OCI-LY7 (cell line): Measurements from ENCODE around the gene COPG1. TPM values are rescaled to one million over a fixed set of nuclear protein-coding genes. Genes with fewer than 3 reads are reported as not detected.

Experiments
- BruUV-seq: library from RNA; stranded (reverse); fragments of 400-500 nt; replicated peaks from 2 replicates; lab custom pipeline; 2021; lab: Mats Ljungman, UMichigan
- CTCF ChIA-PET: fragments of 300-600 bp; sonication (Branson Sonifier 250); formaldehyde crosslinking; loops from one replicate; lab custom pipeline; 2022; ENCODE audit warnings: antibody characterized with exemption; ENCODE audit not compliant: unreplicated experiment; lab: Charles Lee
- POLR2A ChIA-PET: fragments of 300-600 bp; sonication (Branson Sonifier 250); formaldehyde crosslinking; loops from one replicate; lab custom pipeline; 2022; ENCODE audit warnings: antibody characterized with exemption; lab: Charles Lee
- DNase-seq: peaks from one replicate; pipeline ENCODE4 v3.0.0-alpha.2; 2015; ENCODE audit warnings: low spot score
- H2AFZ ChIP-seq: fragments of 200-600 bp; sonication (generic), shearing (Covaris generic); 2 replicates; pipeline ENCODE4 v1.6.1; 2014; ENCODE audit warnings: mild to moderate bottlenecking, antibody characterized with exemption, low read length, moderate library complexity
- H3K27ac ChIP-seq: fragments of 200-600 bp; sonication (generic); 2 replicates; pipeline ENCODE4 v1.5.1; 2014; ENCODE audit warnings: mixed run types, low read depth, mild to moderate bottlenecking, moderate library complexity, low read length, inconsistent platforms; ENCODE audit not compliant: poor library complexity, severe bottlenecking
- H3K36me3 ChIP-seq: fragments of 200-600 bp; sonication (generic); 2 replicates; pipeline ENCODE4 v1.6.1; 2014; ENCODE audit warnings: mild to moderate bottlenecking, antibody characterized with exemption, low read length, moderate library complexity, mixed read lengths; ENCODE audit not compliant: insufficient read depth
- H3K4me1 ChIP-seq: fragments of 200-600 bp; sonication (generic); 2 replicates; pipeline ENCODE4 v1.5.1; 2014; ENCODE audit warnings: mild to moderate bottlenecking, low read length; ENCODE audit not compliant: insufficient read depth, poor library complexity, severe bottlenecking
- H3K4me2 ChIP-seq: fragments of 200-600 bp; sonication (generic); 2 replicates; pipeline ENCODE4 v1.6.1; 2014; ENCODE audit warnings: mild to moderate bottlenecking, low read length
- H3K4me3 ChIP-seq: fragments of 200-600 bp; sonication (generic); 2 replicates; pipeline ENCODE4 v1.5.1; 2014; ENCODE audit warnings: mild to moderate bottlenecking, low read depth, low read length; ENCODE audit not compliant: poor library complexity, severe bottlenecking
- H3K79me2 ChIP-seq: fragments of 200-600 bp; sonication (generic); 2 replicates; pipeline ENCODE4 v1.6.1; 2016; ENCODE audit warnings: low read depth, mild to moderate bottlenecking, low read length, moderate library complexity, mixed read lengths; ENCODE audit not compliant: insufficient read depth
- H3K9me2 ChIP-seq: fragments of 200-600 bp; sonication (generic); 2 replicates; pipeline ENCODE4 v1.6.1; 2016; ENCODE audit warnings: mild to moderate bottlenecking, low read length, mixed read lengths; ENCODE audit not compliant: insufficient read depth
- H3K9me3 ChIP-seq: fragments of 200-600 bp; sonication (generic); 2 replicates; pipeline ENCODE4 v1.6.1; 2014; ENCODE audit warnings: mild to moderate bottlenecking, mixed run types, low read length, mixed read lengths
- H4K20me1 ChIP-seq: fragments of 200-600 bp; sonication (generic); 2 replicates; pipeline ENCODE4 v1.6.1; 2014; ENCODE audit warnings: mild to moderate bottlenecking, antibody characterized with exemption, low read length, moderate library complexity, mixed read lengths; ENCODE audit not compliant: insufficient read depth
- EZH2phosphoT487 ChIP-seq: fragments of 200-600 bp; sonication (generic); IDR thresholded peaks from 2 replicates; pipeline ENCODE4 v1.6.1; 2018; ENCODE audit warnings: low read depth, borderline replicate concordance, mild to moderate bottlenecking, mixed run types, antibody characterized with exemption, low read length, moderate library complexity, mixed read lengths
- intact Hi-C: fragments of 100-400 bp; cut with micrococcal nuclease; formaldehyde crosslinking; loops from one replicate; pipeline ENCODE4 v1.10.0; 2022; ENCODE audit not compliant: unreplicated experiment
- total RNA-seq, 2 experiments: library from RNA; depleted of rRNA in 1 of 2; stranded (reverse); fragments of >200 nt in 1 of 2; shearing (Covaris generic) in 1 of 2; gene quantifications; 2 replicates each; pipeline ENCODE4 v1.2.3, GENCODE V29; 2014 to 2022
- TF ChIP-seq, protein P1 (sequence below): fragments of 200-600 bp; sonication (generic); conservative IDR thresholded peaks from 2 replicates; pipeline ENCODE4 v1.5.1; 2014; ENCODE audit warnings: mild to moderate bottlenecking, antibody characterized with exemption, low read length, moderate library complexity, mixed read lengths

Gene COPG1
- total RNA-seq, 2 experiments from 2014 or later: 91.9 to 182 TPM

DNA sequence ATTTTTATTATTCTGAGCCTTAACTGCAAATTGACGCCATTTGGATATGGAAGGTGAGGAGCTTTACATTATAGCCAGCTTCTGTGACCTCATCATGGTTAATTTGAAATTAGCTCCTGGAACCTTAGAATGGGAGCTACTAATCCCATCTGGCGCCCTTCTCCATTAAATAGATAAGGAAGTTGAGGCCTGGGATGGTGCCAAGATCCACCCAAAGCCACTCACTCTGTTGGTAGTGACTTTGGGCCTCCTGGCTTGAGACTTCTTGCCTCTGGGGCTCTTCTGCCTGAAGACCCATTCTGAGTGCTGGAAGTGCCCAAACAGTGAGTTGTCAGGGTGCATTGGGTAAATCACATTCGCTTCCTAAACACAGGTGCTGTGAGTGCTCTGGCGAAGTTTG lies 17.2 kb downstream of the COPG1 start:
- H3K9me3 ChIP-seq: no peaks in the 10 kb centered on the region
- intact Hi-C loops: no loop called here
- ChIA-PET POLR2A (interaction anchor here (0.5 to 1.8 kb wide), 5 partner anchors 15 to 50 kb away, joined by 3 to 9 read pairs (median 3); a partner anchor contains a TSS), CTCF (no interaction called here)
- H3K4me2 ChIP-seq: no peak overlapping the region
- no peaks in the 10 kb centered on the region for H3K79me2 ChIP-seq
- BruUV-seq: no TSS peak
- DNase-seq: no peak
- H3K4me3 ChIP-seq: no peak overlapping the region
- no peaks in the 10 kb centered on the region for H4K20me1 ChIP-seq
- no peak overlapping the region for H2AFZ ChIP-seq
- no peak for TF ChIP-seq EZH2phosphoT487
- TF ChIP-seq, protein P1, sequence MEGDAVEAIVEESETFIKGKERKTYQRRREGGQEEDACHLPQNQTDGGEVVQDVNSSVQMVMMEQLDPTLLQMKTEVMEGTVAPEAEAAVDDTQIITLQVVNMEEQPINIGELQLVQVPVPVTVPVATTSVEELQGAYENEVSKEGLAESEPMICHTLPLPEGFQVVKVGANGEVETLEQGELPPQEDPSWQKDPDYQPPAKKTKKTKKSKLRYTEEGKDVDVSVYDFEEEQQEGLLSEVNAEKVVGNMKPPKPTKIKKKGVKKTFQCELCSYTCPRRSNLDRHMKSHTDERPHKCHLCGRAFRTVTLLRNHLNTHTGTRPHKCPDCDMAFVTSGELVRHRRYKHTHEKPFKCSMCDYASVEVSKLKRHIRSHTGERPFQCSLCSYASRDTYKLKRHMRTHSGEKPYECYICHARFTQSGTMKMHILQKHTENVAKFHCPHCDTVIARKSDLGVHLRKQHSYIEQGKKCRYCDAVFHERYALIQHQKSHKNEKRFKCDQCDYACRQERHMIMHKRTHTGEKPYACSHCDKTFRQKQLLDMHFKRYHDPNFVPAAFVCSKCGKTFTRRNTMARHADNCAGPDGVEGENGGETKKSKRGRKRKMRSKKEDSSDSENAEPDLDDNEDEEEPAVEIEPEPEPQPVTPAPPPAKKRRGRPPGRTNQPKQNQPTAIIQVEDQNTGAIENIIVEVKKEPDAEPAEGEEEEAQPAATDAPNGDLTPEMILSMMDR: no peak
- H3K4me1 ChIP-seq: no peaks in the 10 kb centered on the region
- no peak overlapping the region for H3K27ac ChIP-seq
- H3K9me2 ChIP-seq: no peaks in the 10 kb centered on the region
- peaks cover 96% of the 10 kb centered on the region for H3K36me3 ChIP-seq

DNA sequence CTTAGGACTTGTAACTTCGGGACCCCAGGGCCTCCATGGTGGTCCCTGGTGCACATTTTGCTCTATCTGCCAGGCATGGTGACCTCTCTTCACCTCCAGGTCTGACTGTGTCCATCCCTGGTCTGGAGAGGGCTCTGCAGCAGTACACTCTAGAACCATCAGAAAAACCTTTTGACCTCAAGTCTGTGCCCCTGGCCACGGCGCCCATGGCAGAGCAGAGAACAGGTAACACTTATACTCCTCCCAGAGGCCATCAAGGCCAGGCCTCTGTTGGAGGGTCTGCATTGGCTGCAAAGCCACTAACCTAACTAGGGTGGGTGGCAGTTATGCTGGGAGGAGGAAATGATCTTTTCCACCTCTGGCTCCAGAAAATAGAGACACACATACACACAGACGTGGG lies 19.0 kb downstream of the COPG1 start:
- H4K20me1 ChIP-seq: no peaks in the 10 kb centered on the region
- peaks cover 99% of the 10 kb centered on the region for H3K36me3 ChIP-seq
- CTCF ChIA-PET: no interaction called here
- no peaks in the 10 kb centered on the region for H3K79me2 ChIP-seq
- no peak overlapping the region for H3K27ac ChIP-seq
- no peak overlapping the region for H3K4me2 ChIP-seq
- H3K4me1 ChIP-seq: peaks cover 2% of the 10 kb centered on the region
- no TSS peak for BruUV-seq
- no peaks in the 10 kb centered on the region for H3K9me3 ChIP-seq
- H3K4me3 ChIP-seq: no peak overlapping the region
- DNase-seq: no peak
- no peak overlapping the region for H2AFZ ChIP-seq
- POLR2A ChIA-PET: no interaction called here
- intact Hi-C loops: no loop called here
- TF ChIP-seq, protein P1: no peak
- TF ChIP-seq EZH2phosphoT487: no peak
- no peaks in the 10 kb centered on the region for H3K9me2 ChIP-seq

DNA sequence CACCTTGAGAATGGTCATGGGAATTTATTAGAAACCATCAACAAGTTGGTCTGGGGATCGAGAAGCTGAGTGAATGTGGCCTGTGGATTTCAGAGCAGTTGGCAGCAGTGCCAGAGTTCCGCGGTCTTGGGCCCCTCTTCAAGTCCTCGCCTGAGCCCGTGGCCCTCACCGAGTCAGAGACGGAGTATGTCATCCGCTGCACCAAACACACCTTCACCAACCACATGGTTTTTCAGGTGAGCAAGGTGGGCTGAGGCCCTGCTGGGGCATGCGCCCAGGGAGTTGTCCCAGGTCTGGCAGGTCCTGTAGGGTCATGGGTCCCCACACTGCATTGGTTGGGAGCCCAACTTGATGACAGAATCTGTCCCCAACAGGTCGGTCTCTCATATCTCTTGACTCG lies 22.3 kb downstream of the COPG1 start:
- DNase-seq: no peak
- Histone ChIP-seq H3K4me3 (no peak overlapping the region), H3K4me2 (no peak overlapping the region), H4K20me1 (no peaks in the 10 kb centered on the region), H3K4me1 (peaks cover 32% of the 10 kb centered on the region), H3K9me2 (no peaks in the 10 kb centered on the region), H2AFZ (no peak overlapping the region), H3K27ac (no peak overlapping the region), H3K79me2 (no peaks in the 10 kb centered on the region), H3K36me3 (peaks cover 93% of the 10 kb centered on the region), H3K9me3 (no peaks in the 10 kb centered on the region)
- intact Hi-C loops: no loop called here
- POLR2A ChIA-PET: interaction anchor here (0.6 to 1.6 kb wide), 3 partner anchors 10 to 15 kb away, joined by 3 to 5 read pairs (median 5); no protein-coding TSS in a partner anchor
- CTCF ChIA-PET: no interaction called here
- TF ChIP-seq, protein P1: no peak
- TF ChIP-seq EZH2phosphoT487: no peak
- no TSS peak for BruUV-seq
